ENCODE results near the gene PPP2R3B. TPM values are rescaled to one million over a fixed set of nuclear protein-coding genes. Genes with fewer than 3 reads are reported as not detected.

PPP2R3B gene
- total and polyA plus RNA-seq, 2 donors (not counting 1 experiment from before 2014, with no cell fraction given) = 43.3 to 47.6 TPM

- DNase-seq = no peak
- Histone ChIP-seq H4K20me1 (ENCODE audit: control insufficient read depth, insufficient read depth, low read length, poor library complexity, severe bottlenecking) (peaks cover 46% of the 10 kb centered on the region), H3K27me3 (replicated peaks in 1 of 4; ENCODE audit: control extremely low read depth in 1 of 4, control insufficient read depth in 3 of 4, insufficient read depth in 4 of 4, low read length in 3 of 4) (peaks cover 0 to 33% (median 14%) of the 10 kb centered on the region in 4 experiments), H2AFZ (ENCODE audit: insufficient read depth, low read depth, low read length, poor library complexity, severe bottlenecking) (no peak overlapping the region), H3K9me3 (ENCODE audit: control extremely low read depth in 1 of 3, control insufficient read depth in 2 of 3, insufficient read depth in 1 of 3, low read length in 2 of 3) (peaks cover 0 to 16% (median 0%) of the 10 kb centered on the region in 3 donors), H3K27ac (ENCODE audit: low read length in 2 of 2) (no peak overlapping the region), H3K9ac (ENCODE audit: low read length) (no peak overlapping the region), H3K4me1 (ENCODE audit: control insufficient read depth in 2 of 2, insufficient read depth in 2 of 2, low read length in 2 of 2) (peaks cover 17 to 31% of the 10 kb centered on the region in 2 donors), H3K4me3 (ENCODE audit: control extremely low read depth in 1 of 5, extremely low read depth in 1 of 5, insufficient read depth in 1 of 5, low read depth in 2 of 5, low read length in 4 of 5) (peak overlapping the region in 1 of 5 experiments; percentile 23), H3K79me2 (ENCODE audit: control insufficient read depth, insufficient read depth, low read length) (peaks cover 17% of the 10 kb centered on the region), H3K4me2 (replicated peaks; ENCODE audit: low read depth, low read length, poor library complexity, severe bottlenecking) (peak overlapping the region; percentile 68), H3K36me3 (replicated peaks in 1 of 2; ENCODE audit: control extremely low read depth in 1 of 2, control insufficient read depth in 1 of 2, extremely low read depth in 1 of 2, insufficient read depth in 2 of 2, low read length in 1 of 2) (no peaks in the 10 kb centered on the region)
- H3K27me3 Mint-ChIP-seq = peaks cover 31% of the 10 kb centered on the region
- H3K27ac Mint-ChIP-seq = no peak overlapping the region
- POLR2A ChIA-PET = no interaction called here
- intact Hi-C loops (cut with micrococcal nuclease) = no loop called here
- no peaks in the 10 kb centered on the region for H3K9me3 Mint-ChIP-seq (ENCODE audit: insufficient read depth)
- ATAC-seq (ENCODE audit: low read depth) = no peak
- H3K4me3 Mint-ChIP-seq = peak overlapping the region; percentile 32
- H3K4me1 Mint-ChIP-seq = peaks cover 32% of the 10 kb centered on the region
- TF ChIP-seq, protein P1, sequence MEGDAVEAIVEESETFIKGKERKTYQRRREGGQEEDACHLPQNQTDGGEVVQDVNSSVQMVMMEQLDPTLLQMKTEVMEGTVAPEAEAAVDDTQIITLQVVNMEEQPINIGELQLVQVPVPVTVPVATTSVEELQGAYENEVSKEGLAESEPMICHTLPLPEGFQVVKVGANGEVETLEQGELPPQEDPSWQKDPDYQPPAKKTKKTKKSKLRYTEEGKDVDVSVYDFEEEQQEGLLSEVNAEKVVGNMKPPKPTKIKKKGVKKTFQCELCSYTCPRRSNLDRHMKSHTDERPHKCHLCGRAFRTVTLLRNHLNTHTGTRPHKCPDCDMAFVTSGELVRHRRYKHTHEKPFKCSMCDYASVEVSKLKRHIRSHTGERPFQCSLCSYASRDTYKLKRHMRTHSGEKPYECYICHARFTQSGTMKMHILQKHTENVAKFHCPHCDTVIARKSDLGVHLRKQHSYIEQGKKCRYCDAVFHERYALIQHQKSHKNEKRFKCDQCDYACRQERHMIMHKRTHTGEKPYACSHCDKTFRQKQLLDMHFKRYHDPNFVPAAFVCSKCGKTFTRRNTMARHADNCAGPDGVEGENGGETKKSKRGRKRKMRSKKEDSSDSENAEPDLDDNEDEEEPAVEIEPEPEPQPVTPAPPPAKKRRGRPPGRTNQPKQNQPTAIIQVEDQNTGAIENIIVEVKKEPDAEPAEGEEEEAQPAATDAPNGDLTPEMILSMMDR (IDR thresholded peaks at IDR 0.05) = no peak
- 15% methylated on average over 57 of the region's 63 CpGs for WGBS (ENCODE audit: insufficient coverage)
- CTCF ChIA-PET = no interaction called here
Observed at GRCh38 chrX:372856-373640, 13.7 kb downstream of the PPP2R3B start.

DNA sequence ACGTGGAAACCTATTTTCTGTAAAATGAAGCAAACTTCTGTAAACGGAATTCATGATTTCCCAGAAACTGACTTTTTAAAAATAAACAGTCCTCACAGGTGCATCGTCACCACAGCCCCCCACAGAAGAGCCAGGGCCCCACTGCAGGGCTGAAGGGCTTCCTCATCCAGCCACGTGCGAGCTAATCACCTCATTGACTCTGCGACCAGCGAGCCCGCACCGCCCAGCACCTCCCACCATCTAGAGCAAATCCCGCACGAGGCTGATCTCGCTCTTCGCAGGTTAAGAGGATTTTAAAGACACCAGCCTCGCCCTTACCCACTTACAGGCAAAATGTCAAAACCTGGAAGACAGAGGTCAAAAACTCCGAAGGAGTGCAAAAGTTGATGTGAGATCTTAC lies 14.8 kb downstream of the PPP2R3B start:
- intact Hi-C loops (cut with micrococcal nuclease) = no loop called here
- peaks cover 32% of the 10 kb centered on the region for H3K4me1 Mint-ChIP-seq
- Histone ChIP-seq H3K79me2 (ENCODE audit: control insufficient read depth, insufficient read depth, low read length) (peaks cover 19% of the 10 kb centered on the region), H4K20me1 (ENCODE audit: control insufficient read depth, insufficient read depth, low read length, poor library complexity, severe bottlenecking) (peaks cover 46% of the 10 kb centered on the region), H3K36me3 (replicated peaks in 1 of 2; ENCODE audit: control extremely low read depth in 1 of 2, control insufficient read depth in 1 of 2, extremely low read depth in 1 of 2, insufficient read depth in 2 of 2, low read length in 1 of 2) (no peaks in the 10 kb centered on the region), H3K27ac (ENCODE audit: low read length in 2 of 2) (no peak overlapping the region), H3K4me1 (ENCODE audit: control insufficient read depth in 2 of 2, insufficient read depth in 2 of 2, low read length in 2 of 2) (peaks cover 17 to 31% of the 10 kb centered on the region in 2 donors), H3K9ac (ENCODE audit: low read length) (no peak overlapping the region), H2AFZ (ENCODE audit: insufficient read depth, low read depth, low read length, poor library complexity, severe bottlenecking) (no peak overlapping the region), H3K4me3 (ENCODE audit: control extremely low read depth in 1 of 5, extremely low read depth in 1 of 5, insufficient read depth in 1 of 5, low read depth in 2 of 5, low read length in 4 of 5) (no peak overlapping the region), H3K9me3 (ENCODE audit: control extremely low read depth in 1 of 3, control insufficient read depth in 2 of 3, insufficient read depth in 1 of 3, low read length in 2 of 3) (peaks cover 0 to 16% (median 0%) of the 10 kb centered on the region in 3 donors), H3K27me3 (replicated peaks in 1 of 4; ENCODE audit: control extremely low read depth in 1 of 4, control insufficient read depth in 3 of 4, insufficient read depth in 4 of 4, low read length in 3 of 4) (peaks cover 0 to 33% (median 14%) of the 10 kb centered on the region in 4 experiments), H3K4me2 (replicated peaks; ENCODE audit: low read depth, low read length, poor library complexity, severe bottlenecking) (no peak overlapping the region)
- CTCF ChIA-PET = no interaction called here
- no peak for ATAC-seq (ENCODE audit: low read depth)
- no peak for DNase-seq
- H3K27me3 Mint-ChIP-seq = peaks cover 30% of the 10 kb centered on the region
- no peak overlapping the region for H3K27ac Mint-ChIP-seq
- POLR2A ChIA-PET = no interaction called here
- TF ChIP-seq EZH2 (IDR thresholded peaks at IDR 0.05; ENCODE audit: borderline replicate concordance, insufficient read depth, low read depth, low read length, poor library complexity, severe bottlenecking) = no peak
- TF ChIP-seq, protein P1 (IDR thresholded peaks at IDR 0.05) = no peak
- no peaks in the 10 kb centered on the region for H3K9me3 Mint-ChIP-seq (ENCODE audit: insufficient read depth)
- H3K4me3 Mint-ChIP-seq = peak overlapping the region; percentile 60
- 5% methylated on average over 5 of the region's 15 CpGs for WGBS (ENCODE audit: insufficient coverage)
